RPMI8226 (cell line): ENCODE measurements around the gene QRICH2.
A peak's percentile ranks its signal among the peaks of the same experiment; 100 is the strongest.
"Not testable (repeated sequence)": the region's sequence is repeated elsewhere in the genome, so short reads cannot be mapped to it uniquely, and the experiment has no call there.

Experiments used
- DNase-seq: peaks from one replicate; pipeline ENCODE4 v3.0.0-alpha.2; 2015

The QRICH2 gene

GRCh38 chr17:76307966-76308338, at the start of gene QRICH2:
QRICH2 (minus strand) TSS chr17:76308276; CDS start chr17:76307998, 278 bp downstream.
- DNase-seq: no peak

GRCh38 chr17:76357597-76358158, 49.6 kb upstream of the QRICH2 start:
- DNase-seq: no peak

- no peak for DNase-seq
Observed at GRCh38 chr17:76356803-76357456, 48.9 kb upstream of the QRICH2 start.

- peak; percentile 23 for DNase-seq
Observed at GRCh38 chr17:76354747-76355310, 46.8 kb upstream of the QRICH2 start.

GRCh38 chr17:76354317-76354729, 46.2 kb upstream of the QRICH2 start:
- no peak for DNase-seq

- DNase-seq: peak; percentile 98
Observed at GRCh38 chr17:76353599-76354316, 45.7 kb upstream of the QRICH2 start, which contains the start of gene PRPSAP1. PRPSAP1 (minus strand) TSS chr17:76353916; CDS start chr17:76353703, 213 bp downstream.

- DNase-seq: peak; percentile 32
Observed at GRCh38 chr17:76353004-76353598, 45.0 kb upstream of the QRICH2 start.

- no peak for DNase-seq
Observed at GRCh38 chr17:76351526-76352071, 43.5 kb upstream of the QRICH2 start.

- no peak for DNase-seq
Observed at GRCh38 chr17:76350463-76350862, 42.4 kb upstream of the QRICH2 start.

GRCh38 chr17:76346936-76347335, 38.9 kb upstream of the QRICH2 start:
- not testable (repeated sequence) for DNase-seq

- DNase-seq: no peak
Observed at GRCh38 chr17:76345377-76345974, 37.4 kb upstream of the QRICH2 start.

- no peak for DNase-seq
Observed at GRCh38 chr17:76343106-76343505, 35.0 kb upstream of the QRICH2 start.

GRCh38 chr17:76341301-76341700, 33.2 kb upstream of the QRICH2 start:
- no peak for DNase-seq

- no peak for DNase-seq
Observed at GRCh38 chr17:76337413-76337777, 29.3 kb upstream of the QRICH2 start.

- no peak for DNase-seq
Observed at GRCh38 chr17:76336756-76337412, 28.8 kb upstream of the QRICH2 start.

- no peak for DNase-seq
Observed at GRCh38 chr17:76335716-76336381, 27.8 kb upstream of the QRICH2 start.

GRCh38 chr17:76333673-76334505, 25.8 kb upstream of the QRICH2 start:
- DNase-seq: no peak

- no peak for DNase-seq
Observed at GRCh38 chr17:76331083-76331482, 23.0 kb upstream of the QRICH2 start.

- no peak for DNase-seq
Observed at GRCh38 chr17:76329664-76330063, 21.6 kb upstream of the QRICH2 start.

GRCh38 chr17:76327696-76328095, 19.6 kb upstream of the QRICH2 start:
- DNase-seq: no peak

- no peak for DNase-seq
Observed at GRCh38 chr17:76326306-76326705, 18.2 kb upstream of the QRICH2 start.
